ENCODE results near the gene EI24. TPM values are rescaled to one million over a fixed set of nuclear protein-coding genes. Genes with fewer than 3 reads are reported as not detected.
A peak's percentile ranks its signal among the peaks of the same experiment; 100 is the strongest.

Gene EI24
- 10 to 100 TPM; 44.9 to 58.4 (median 53.4) TPM for total RNA-seq
- 100 to 1,000 TPM in 1 of 2 donors, 10 to 100 TPM in 1; 48.4 to 149 TPM for polyA plus RNA-seq
- long read RNA-seq, donor 1, transcript EI24-201 (11 exons, 2,455 nt) = major isoform, 79 of 106 reads
- long read RNA-seq, donor 1, transcript EI24-204 (10 exons, 1,625 nt) = minor isoform, 6 of 106 reads
- long read RNA-seq, donor 1, partial matches to known transcripts = 10 of 106 reads
- long read RNA-seq, donor 1, other reads (novel, unspliced or antisense) = 7 of 106 reads
- long read RNA-seq, donor 2, transcript EI24-201 (11 exons, 2,455 nt) = major isoform, 33 of 51 reads
- long read RNA-seq, donor 2, partial matches to known transcripts = 13 of 51 reads
- long read RNA-seq, donor 2, other reads (novel, unspliced or antisense) = 0 of 51 reads
- long read RNA-seq, donor 3, transcript EI24-204 (10 exons, 1,625 nt) = minor isoform, 6 of 86 reads
- long read RNA-seq, donor 3, transcript EI24-201 (11 exons, 2,455 nt) = major isoform, 69 of 86 reads
- long read RNA-seq, donor 3, partial matches to known transcripts = 2 of 86 reads
- long read RNA-seq, donor 3, other reads (novel, unspliced or antisense) = 8 of 86 reads

- Histone ChIP-seq H3K9me3 (no peaks in the 10 kb centered on the region), H3K4me3 (peak within 1 kb of the TSS; percentile 90), H3K36me3 (no peaks in the 10 kb centered on the region), H3K27me3 (no peaks in the 10 kb centered on the region), H3K27ac (peak within 1 kb of the TSS; percentile 74 to 78), H3K4me1 (ENCODE audit: insufficient read depth) (peaks cover 4% of the 10 kb centered on the region)
- no peak for TF ChIP-seq EP300 (IDR thresholded peaks at IDR 0.05)
- peak; percentile 73 to 83 (median 73) for TF ChIP-seq CTCF (IDR thresholded peaks at IDR 0.05)
- peak; percentile 42 for TF ChIP-seq POLR2A (IDR thresholded peaks at IDR 0.05)
- peak; percentile 87 to 94 (median 90) for DNase-seq
- intact Hi-C loops (cut with DNase I) = loop anchor here in 1 of 4 donors (10.0 kb wide), 1 partner anchor 56 kb away; the partner anchor contains the start of gene CHEK1
- 0 to 1% (median 1%) methylated on average over 63 to 83 of the region's 83 CpGs for WGBS, 3 donors
Measured at GRCh38 chr11:125568970-125569914, at the start of gene EI24. Gene EI24, plus strand, starts transcription at chr11:125569477. Its CDS starts 3,051 bp downstream, at chr11:125572528.

DNA sequence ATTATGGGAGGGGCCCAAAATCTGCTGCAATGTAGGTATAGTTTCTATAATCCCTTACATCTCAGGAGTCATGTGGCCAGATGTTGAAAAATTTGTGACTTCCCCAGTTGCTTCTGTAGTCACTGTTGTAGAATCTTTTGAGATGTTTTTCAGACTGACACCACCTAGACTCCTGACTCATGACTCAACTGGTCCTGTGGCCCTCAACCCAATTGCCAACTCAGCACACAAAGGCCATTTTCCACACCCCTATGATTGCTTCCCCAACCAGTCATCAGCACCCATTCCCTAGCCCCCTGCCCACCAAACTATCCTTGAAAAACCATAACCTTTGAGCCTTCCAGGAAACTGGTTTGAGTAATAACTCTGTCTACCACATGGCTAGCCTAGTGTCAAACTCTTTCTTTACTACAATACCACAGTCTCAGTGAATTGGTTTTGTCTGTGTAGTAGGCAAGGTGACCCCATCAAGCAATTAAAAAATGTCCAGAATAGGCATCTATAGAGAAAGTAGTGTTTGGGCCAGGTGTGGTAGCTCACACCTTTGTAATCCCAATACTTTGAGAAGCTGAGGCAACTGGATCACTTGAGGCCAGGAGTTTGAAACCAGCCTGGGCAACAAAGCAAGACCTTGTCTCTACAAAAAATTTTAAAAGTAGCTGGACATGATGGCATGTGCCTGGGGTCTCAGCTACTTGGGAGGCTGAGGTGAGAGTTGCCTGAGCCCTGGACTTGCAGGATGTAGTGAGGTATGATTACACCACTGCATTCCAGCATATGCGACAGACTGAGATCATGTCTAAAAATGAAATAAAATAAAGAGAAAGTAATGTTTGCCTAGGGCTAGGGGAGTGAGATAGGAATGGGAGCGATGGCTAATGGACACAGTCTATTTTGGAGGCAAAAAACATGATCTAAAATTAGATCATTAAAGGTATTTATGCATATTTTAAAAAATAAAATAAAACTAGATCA, 49.1 kb upstream of the EI24 start:
- Histone ChIP-seq H3K4me3 (no peak overlapping the region), H3K27me3 (no peaks in the 10 kb centered on the region), H3K27ac (no peak overlapping the region), H3K9me3 (no peaks in the 10 kb centered on the region), H3K4me1 (ENCODE audit: insufficient read depth) (no peaks in the 10 kb centered on the region), H3K36me3 (no peaks in the 10 kb centered on the region)
- intact Hi-C loops (cut with DNase I) = no loop called here
- TF ChIP-seq POLR2A (IDR thresholded peaks at IDR 0.05) (no peak), EP300 (IDR thresholded peaks at IDR 0.05) (no peak), CTCF (IDR thresholded peaks at IDR 0.05) (no peak)
- 90 to 95% (median 93%) methylated on average over 2 of the region's 2 CpGs for WGBS, 3 donors
- DNase-seq = no peak

GRCh38 chr11:125525303-125525702, 44.0 kb upstream of the EI24 start:
- TF ChIP-seq POLR2A (IDR thresholded peaks at IDR 0.05) (no peak), EP300 (IDR thresholded peaks at IDR 0.05) (no peak), CTCF (IDR thresholded peaks at IDR 0.05) (no peak)

More at GRCh38 chr11:125525303-125525702, 44.0 kb upstream of the EI24 start:
- WGBS, 3 donors = 79 to 84% (median 83%) methylated on average over 5 of the region's 5 CpGs
- Histone ChIP-seq H3K27me3 (no peaks in the 10 kb centered on the region), H3K4me1 (ENCODE audit: insufficient read depth) (no peaks in the 10 kb centered on the region), H3K4me3 (no peak overlapping the region), H3K36me3 (no peaks in the 10 kb centered on the region), H3K27ac (no peak overlapping the region), H3K9me3 (no peaks in the 10 kb centered on the region)
- intact Hi-C loops (cut with DNase I) = no loop called here
- DNase-seq = no peak
